HG02884 (cell line): Measurements from ENCODE around the gene NECAB3.

Experiments
- ATAC-seq: cut with Tn5 transposase; IDR thresholded peaks from one replicate; pipeline ENCODE4 v1.9.1; 2021; ENCODE audit warnings: mild to moderate bottlenecking, moderate library complexity; ENCODE audit not compliant: unreplicated experiment

NECAB3 gene

DNA sequence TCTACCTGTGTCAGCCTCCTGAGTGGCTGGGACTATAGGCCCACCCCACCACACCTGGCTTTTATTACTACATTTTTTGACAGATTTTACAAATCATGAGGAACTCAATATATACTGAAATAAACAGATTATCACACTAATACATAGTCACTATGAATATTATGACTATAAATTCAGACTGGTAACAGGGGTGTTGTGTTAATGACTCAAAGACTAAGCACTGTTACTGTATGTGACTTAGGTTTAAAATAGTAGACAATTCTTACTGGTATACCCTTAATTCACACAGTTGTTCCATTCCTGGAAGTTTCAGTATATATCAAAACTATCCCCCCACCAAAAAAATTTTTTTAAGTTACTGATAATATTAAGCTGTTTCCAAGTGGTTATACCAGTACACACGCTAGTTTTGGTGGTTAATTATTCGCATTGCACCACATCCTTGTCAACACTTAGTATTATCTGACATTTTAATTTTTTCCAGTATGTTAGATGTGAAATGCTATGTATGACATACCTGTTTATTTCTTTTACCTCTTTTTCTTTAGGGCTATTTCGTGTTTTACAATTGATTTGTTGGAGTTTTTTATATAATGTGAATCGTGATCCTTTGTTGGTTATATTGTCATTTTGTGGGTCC is 46.5 kb downstream of the NECAB3 start:
- no peak for ATAC-seq

DNA sequence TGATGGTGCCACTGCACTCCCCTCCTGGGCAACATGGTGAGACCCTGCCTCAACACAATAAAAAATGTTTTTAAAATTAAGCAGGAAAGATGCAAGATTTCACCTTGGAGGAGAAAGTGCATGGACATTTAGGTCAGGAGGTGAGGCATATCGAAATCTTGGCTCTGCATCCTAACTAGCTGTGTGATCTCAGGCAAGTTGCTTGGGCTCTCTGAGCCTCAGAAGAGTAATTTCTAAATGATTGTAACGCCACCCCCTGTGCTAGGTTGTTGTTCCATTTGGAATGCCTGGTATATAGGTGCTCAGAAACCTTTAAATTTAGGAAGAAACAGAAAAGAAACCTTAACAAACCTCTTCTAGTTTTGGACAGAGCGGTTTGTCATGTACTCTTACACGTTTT is 48.0 kb downstream of the NECAB3 start:
- ATAC-seq = no peak

DNA sequence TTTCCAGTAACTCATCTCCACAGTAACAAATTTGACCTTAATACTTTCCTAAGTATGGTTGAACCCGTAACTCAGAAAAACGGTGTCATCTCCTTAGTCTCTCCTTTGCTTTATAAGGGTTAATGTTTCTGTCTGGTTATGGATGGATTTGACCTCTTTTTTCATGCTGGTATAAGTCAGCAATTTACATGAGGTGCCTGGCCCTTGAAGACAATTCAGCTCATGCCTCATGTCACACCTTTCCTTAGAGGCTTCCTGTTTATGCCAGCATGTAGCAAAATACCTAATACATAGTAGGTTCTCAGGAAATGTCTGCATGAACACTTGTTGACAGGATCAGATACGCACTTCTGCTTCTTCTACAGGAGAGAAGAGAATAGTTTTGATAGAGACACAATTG is 49.8 kb downstream of the NECAB3 start:
- ATAC-seq = no peak

DNA sequence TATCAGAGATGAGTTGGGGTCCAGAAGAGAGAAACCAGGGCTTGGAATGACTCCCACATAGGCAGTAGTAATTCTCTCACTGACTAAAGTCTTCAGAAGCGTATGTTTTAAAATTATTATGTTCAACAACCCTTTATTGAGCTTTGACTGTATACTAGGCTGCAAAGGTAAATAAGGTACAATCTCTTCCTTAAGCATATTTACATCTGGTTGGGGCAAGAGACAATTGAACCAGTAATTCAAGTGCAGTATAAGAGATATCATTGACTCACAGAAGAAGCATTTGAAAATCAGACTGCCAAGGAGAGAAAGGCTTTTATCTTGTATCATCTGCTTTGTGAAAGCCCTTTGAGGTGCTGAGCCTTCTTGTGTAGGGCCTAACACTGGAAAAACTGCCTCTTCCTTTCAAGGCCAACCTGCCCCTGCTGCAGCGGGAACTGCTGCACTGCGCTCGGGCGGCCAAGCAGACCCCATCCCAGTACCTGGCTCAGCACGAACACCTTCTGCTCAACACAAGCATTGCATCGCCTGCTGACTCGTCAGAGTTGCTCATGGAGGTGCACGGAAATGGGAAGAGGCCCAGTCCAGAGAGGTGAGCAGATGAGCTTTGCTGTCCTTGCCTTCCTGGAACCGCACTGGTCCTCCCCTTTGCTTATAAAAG is 51.4 kb downstream of the NECAB3 start:
- ATAC-seq = no peak

DNA sequence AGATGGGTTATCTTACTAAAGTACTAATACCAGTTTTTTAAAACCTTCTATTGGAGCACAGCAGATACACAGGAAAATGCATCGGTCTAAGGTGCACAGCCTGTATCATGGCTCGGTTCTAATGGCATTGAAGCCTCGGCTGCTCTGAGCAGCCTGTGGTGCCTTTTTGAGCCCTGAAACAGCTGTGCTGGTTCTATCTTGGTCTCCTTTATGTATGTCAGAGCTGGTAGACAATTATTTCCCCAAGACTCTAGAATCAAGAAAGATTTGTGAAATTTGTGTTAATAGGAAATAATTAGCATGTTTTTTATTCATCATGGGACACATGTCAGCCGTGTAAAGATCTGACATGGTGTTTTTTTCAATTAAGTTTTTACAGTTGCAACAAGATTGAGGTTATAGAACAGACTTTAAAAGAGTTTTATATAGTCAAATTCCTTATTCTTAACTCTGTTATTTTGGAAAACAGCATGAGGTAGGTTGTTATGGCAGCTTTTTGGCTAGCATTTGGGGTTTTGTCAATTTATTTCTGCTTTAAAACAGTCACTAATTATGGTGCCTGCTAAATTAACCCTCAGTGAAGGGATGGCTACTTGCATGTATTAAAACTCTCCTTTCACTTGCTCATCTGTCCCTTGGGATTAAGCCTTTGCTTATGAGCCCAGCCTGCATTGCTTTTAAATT is 52.4 kb downstream of the NECAB3 start:
- ATAC-seq = no peak

DNA sequence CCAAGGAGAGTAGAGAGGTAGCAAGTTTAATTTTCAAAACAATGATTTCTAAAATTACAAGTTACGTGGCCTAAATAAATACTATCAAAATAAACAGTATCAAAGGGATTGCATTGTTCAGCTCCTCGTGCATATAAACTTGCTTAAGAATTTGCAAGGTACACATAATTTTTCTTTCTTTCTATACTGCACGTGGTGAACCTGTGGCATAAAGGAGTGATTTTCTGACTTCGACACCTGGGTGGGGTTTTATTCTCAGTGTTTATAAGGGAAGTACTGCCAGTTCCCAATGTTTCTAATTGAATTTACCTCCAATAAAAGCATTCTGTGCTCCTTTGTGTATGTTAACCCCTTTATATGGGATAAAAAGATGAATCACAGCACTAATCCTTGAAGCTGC is 62.2 kb downstream of the NECAB3 start:
- ATAC-seq = no peak

DNA sequence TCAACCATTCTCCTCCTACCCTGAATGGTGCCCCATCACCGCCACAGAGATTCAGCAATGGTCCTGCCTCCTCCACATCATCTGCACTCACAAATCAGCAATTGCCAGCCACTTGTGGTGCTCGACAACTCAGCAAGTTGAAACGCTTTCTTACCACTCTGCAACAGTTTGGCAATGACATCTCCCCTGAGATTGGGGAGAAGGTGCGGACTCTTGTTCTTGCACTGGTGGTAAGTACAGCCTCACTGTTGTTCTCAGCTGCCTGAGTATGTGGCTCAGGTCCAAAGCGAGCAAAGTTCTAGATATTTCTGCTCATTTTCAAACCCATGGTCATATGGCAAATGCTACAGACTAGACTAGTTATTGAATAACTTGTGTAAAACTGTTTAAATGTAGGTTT is 63.1 kb downstream of the NECAB3 start:
- ATAC-seq = no peak

DNA sequence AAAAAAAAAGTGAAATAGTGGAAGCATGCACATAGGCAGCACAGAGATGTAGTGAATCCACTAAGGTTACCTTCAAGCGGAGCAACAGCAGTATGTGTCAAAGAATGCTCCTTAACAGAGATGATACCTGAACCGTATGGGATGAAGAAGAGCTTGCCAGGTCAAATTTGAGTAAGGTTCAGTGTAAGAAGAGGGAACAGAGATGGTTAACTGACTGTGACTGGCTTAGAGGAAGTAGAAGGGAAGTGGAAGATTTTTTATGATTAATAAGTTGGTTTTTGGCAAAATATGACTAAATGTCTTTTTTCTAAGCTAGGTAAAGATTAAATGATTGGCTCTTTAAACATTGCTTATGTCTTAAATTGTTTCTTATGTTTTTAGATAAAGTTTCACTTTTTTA is 64.7 kb downstream of the NECAB3 start:
- no peak for ATAC-seq
